NK-92 treated with Interleukin-12 subunit alpha and Interleukin-12 subunit beta, amount 100 ng/mL, for 24 hours (cell line): Measurements from ENCODE around the gene CTDSPL.
"Not testable (repeated sequence)": the region's sequence is repeated elsewhere in the genome, so short reads cannot be mapped to it uniquely, and the experiment has no call there.

Experiments used
- DNase-seq: peaks from one replicate; lab custom pipeline; 2025; lab: John Stamatoyannopoulos, UW

CTDSPL gene

DNA sequence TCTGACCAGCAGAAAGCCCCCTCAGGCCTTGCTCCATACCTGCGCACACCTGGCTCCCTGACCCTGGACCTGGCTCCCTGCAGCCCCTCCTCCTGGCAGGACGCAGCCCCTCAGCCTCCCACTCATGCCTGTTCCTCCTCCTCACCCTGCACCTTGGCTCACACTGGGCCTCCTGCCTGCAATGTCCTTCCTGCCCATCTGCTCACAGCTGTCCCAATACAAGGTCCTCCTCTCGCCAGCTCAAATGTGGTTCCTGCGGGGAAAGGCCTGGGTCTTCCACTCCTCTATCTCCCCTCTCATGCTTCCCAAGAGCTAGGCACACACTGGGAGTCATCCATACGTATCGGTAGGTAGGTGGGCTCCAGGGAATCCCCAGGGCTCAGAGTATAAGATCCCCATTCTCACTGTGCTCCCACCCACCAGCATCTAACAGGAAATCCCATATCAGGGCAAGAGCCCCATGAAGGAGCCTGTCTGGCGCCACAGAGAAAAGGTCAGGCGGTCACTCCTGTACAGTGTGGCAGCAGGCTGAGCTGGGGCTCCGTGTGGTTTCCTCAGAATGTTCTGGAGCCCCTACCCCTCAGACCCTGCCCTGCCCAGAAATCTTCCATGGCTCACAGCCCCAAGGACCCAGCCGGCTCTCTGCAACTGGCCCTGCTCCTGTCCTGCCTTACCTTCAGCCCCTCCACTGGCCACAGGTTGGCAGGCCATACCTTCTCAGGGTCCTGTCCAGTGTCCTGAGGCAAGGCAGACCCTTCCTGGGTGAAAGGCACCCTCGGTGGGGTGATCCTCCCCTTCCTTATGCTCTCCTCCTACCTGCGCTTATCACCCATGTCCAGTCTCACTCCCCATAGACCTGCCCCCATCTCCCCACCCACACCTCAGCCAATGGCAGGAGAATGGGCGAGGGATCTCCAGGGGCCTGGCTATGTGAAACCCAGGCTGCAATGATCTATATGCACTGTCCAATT is 156.9 kb downstream of the CTDSPL start:
- no peak for DNase-seq

DNA sequence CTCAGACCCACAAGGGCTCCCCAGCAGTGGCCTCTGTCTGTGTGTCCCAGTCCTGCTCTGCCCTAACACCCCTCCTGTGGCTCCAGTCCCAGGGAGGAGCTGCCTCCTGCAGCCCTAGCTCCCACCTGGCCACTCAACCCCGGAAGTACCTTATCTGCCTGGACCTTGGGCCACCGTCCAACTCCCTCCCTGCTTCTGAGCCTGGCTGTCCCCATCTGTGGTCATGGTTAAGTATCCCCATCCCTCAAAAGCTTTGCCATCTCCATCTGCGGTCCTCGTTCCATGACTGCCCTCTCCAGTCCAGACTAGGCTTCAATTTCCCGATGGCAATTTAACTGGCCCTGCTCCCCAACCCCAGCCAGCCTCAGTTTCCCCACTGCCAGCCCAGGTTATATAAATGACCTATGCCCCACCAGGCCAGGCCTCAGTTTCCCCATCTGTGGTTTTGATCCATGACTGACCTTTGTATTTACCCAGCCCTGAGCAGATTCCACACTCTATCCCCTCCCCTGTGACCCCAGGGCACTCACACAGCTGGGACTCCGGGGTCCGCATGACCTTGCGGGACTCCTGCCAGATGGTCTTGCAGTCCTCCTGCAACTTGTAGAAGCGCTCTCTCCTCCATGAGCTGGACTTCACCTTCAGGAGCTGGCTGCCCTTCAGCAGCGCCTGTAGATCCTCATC is 158.1 kb downstream of the CTDSPL start:
- no peak for DNase-seq

GRCh38 chr3:38020342-38020726 is 158.7 kb downstream of the CTDSPL start:
- no peak for DNase-seq

DNA sequence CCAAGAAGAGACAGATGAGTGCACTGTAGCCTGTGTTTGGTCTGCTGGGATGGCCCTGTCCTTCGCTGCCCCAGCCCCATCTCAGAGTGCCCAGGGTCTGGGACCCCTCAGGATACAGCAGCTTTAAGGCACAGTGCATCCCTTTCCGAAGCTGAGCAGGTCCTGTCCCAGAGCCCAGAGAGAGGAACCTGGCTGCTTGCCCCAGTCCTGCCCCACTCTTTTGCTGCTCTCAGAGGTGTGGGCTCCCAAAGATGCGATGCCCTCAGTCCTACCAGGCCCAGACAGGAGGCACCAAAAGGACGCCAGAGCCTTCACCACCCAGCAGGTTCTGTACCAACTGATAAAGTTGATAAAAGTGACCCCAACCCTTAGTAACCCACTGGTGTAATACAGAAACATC is 159.5 kb downstream of the CTDSPL start:
- DNase-seq, result no peak

DNA sequence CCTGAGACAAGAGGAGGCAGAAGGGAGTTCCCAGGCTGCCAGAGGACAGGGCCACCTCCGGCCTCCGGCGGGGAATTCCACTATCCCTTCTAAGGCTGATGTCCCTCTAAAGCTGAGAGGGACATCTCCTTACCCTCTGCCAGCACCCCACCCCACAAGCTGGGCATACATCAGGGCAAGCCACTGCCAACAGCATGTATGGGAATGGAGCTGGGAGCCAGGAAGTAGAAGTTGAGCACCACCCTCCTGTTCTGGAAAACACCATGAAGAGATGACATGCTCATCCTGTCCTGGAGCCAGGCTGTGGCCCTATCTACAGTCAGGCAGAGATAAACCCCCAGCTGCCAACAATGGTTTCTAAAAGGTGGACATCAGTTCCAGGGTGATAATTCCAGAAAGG is 160.6 kb downstream of the CTDSPL start:
- DNase-seq, result no peak

GRCh38 chr3:38022896-38023709 is 161.4 kb downstream of the CTDSPL start:
- no peak for DNase-seq

GRCh38 chr3:38026856-38027255 is 165.2 kb downstream of the CTDSPL start:
- no peak for DNase-seq

- DNase-seq, result no peak
Observed at GRCh38 chr3:38027466-38028465, 166.1 kb downstream of the CTDSPL start.

- DNase-seq, result no peak
Observed at GRCh38 chr3:38028621-38029361, 167.1 kb downstream of the CTDSPL start.

- DNase-seq, result no peak
Observed at GRCh38 chr3:38029400-38030125, 167.9 kb downstream of the CTDSPL start, which contains the start of gene PLCD1. Gene PLCD1 (minus strand): TSS chr3:38029642. CDS start chr3:38029539, 103 bp downstream.

- DNase-seq, result no peak
Observed at GRCh38 chr3:38030126-38031021, 168.7 kb downstream of the CTDSPL start.

GRCh38 chr3:38031022-38031994 is 169.6 kb downstream of the CTDSPL start:
- DNase-seq, result no peak

- DNase-seq, result no peak
Observed at GRCh38 chr3:38032328-38032865, 170.7 kb downstream of the CTDSPL start.

GRCh38 chr3:38033586-38033985 is 171.9 kb downstream of the CTDSPL start:
- not testable (repeated sequence) for DNase-seq
